HEK293 (cell line): ENCODE results near the gene EML1.

ENCODE experiments used
- CTCF ChIA-PET: fragments of 350-600 bp; formaldehyde crosslinking; extraction: SDS; loops from one replicate; lab custom pipeline; 2021; ENCODE audit warnings: antibody characterized with exemption; lab: Yijun Ruan, JAX
- POLR2A ChIA-PET: fragments of 300-600 bp; formaldehyde crosslinking; extraction: SDS; loops from one replicate; lab custom pipeline; 2020; ENCODE audit warnings: antibody characterized with exemption, inconsistent platforms; lab: Yijun Ruan, JAX
- H3K27ac ChIP-seq: fragments of 200-500 bp; sonication (Bioruptor generic); 2 replicates; pipeline ENCODE4 v1.5.1; 2014; ENCODE audit warnings: low read depth, low read length, control low read depth, inconsistent platforms; ENCODE audit errors: extremely low read depth
- H3K36me3 ChIP-seq, 2 experiments: fragments of 200-500 bp in 1 of 2; sonication (Bioruptor generic) in 1 of 2; 1 replicate in 1 of 2; 2 replicates in 1 of 2; pipeline ENCODE4 v1.5.1; 2014 to 2017; ENCODE audit warnings: inconsistent platforms in 2 of 2, low read length in 2 of 2; ENCODE audit not compliant: control insufficient read depth in 2 of 2, insufficient read depth in 1 of 2
- H3K4me1 ChIP-seq: fragments of 200-500 bp; sonication (Bioruptor generic); 2 replicates; pipeline ENCODE4 v1.5.1; 2014; ENCODE audit warnings: mild to moderate bottlenecking, low read length, inconsistent platforms; ENCODE audit not compliant: control insufficient read depth, insufficient read depth
- H3K4me3 ChIP-seq: 2 replicates; pipeline ENCODE4 v1.5.1; 2011; ENCODE audit warnings: low read depth, mild to moderate bottlenecking, control low read depth, low read length, moderate library complexity
- H3K9me3 ChIP-seq: fragments of 200-500 bp; sonication (Bioruptor generic); 2 replicates; pipeline ENCODE4 v1.5.1; 2014; ENCODE audit warnings: low read depth, low read length, inconsistent platforms; ENCODE audit not compliant: control insufficient read depth, insufficient read depth
- GLIS1 ChIP-seq: fragments of 450-650 bp; formaldehyde crosslinking; IDR thresholded peaks from 2 replicates; pipeline ENCODE4 v1.5.1; 2016; ENCODE audit warnings: missing biosample characterization, missing genetic modification characterization
- KLF10 ChIP-seq: fragments of 450-650 bp; IDR thresholded peaks from 2 replicates; pipeline ENCODE4 v1.5.1; 2018; ENCODE audit warnings: missing biosample characterization, mild to moderate bottlenecking, missing genetic modification characterization
- TRIM28 ChIP-seq: IDR thresholded peaks from 2 replicates; pipeline ENCODE4 v1.6.1; 2011; ENCODE audit warnings: low read length, control low read depth, borderline replicate concordance
- YY1 ChIP-seq: fragments of 450-650 bp; formaldehyde crosslinking; IDR thresholded peaks from 2 replicates; pipeline ENCODE4 v1.5.1; 2018; ENCODE audit warnings: missing biosample characterization, missing genetic modification characterization
- ZFHX2 ChIP-seq: fragments of 450-650 bp; formaldehyde crosslinking; conservative IDR thresholded peaks from 2 replicates; pipeline ENCODE4 v1.5.1; 2016; ENCODE audit warnings: missing biosample characterization, missing genetic modification characterization
- ZIC2 ChIP-seq: fragments of 450-650 bp; formaldehyde crosslinking; IDR thresholded peaks from 2 replicates; pipeline ENCODE4 v1.5.1; 2016; ENCODE audit warnings: missing biosample characterization, missing genetic modification characterization
- ZNF132 ChIP-seq: fragments of 450-650 bp; formaldehyde crosslinking; IDR thresholded peaks from 2 replicates; pipeline ENCODE4 v1.5.1; 2017; ENCODE audit warnings: missing biosample characterization, missing genetic modification characterization, borderline replicate concordance
- ZNF138 ChIP-seq: fragments of 450-650 bp; formaldehyde crosslinking; IDR thresholded peaks from 2 replicates; pipeline ENCODE4 v1.5.1; 2016; ENCODE audit warnings: missing biosample characterization, missing genetic modification characterization, borderline replicate concordance
- ZNF174 ChIP-seq: fragments of 450-650 bp; formaldehyde crosslinking; IDR thresholded peaks from 2 replicates; pipeline ENCODE4 v1.5.0; 2017; ENCODE audit warnings: missing biosample characterization, mild to moderate bottlenecking, missing genetic modification characterization
- ZNF23 ChIP-seq: fragments of 450-650 bp; formaldehyde crosslinking; IDR thresholded peaks from 2 replicates; pipeline ENCODE4 v1.5.1; 2016; ENCODE audit warnings: missing biosample characterization, missing genetic modification characterization, borderline replicate concordance
- ZNF324 ChIP-seq: fragments of 450-650 bp; formaldehyde crosslinking; IDR thresholded peaks from 2 replicates; pipeline ENCODE4 v1.5.1; 2016; ENCODE audit warnings: missing biosample characterization, missing genetic modification characterization
- ZNF341 ChIP-seq: fragments of 450-650 bp; formaldehyde crosslinking; IDR thresholded peaks from 2 replicates; pipeline ENCODE4; 2016; ENCODE audit warnings: low read depth, missing biosample characterization, missing genetic modification characterization
- ZNF560 ChIP-seq: fragments of 450-650 bp; formaldehyde crosslinking; IDR thresholded peaks from 2 replicates; pipeline ENCODE4 v1.5.1; 2017; ENCODE audit warnings: missing biosample characterization, missing genetic modification characterization, borderline replicate concordance
- ZNF624 ChIP-seq: fragments of 450-650 bp; formaldehyde crosslinking; IDR thresholded peaks from 2 replicates; pipeline ENCODE4 v1.5.1; 2017; ENCODE audit warnings: missing biosample characterization, missing genetic modification characterization
- ZNF707 ChIP-seq: fragments of 450-650 bp; formaldehyde crosslinking; IDR thresholded peaks from 2 replicates; pipeline ENCODE4 v1.5.1; 2016; ENCODE audit warnings: missing biosample characterization, missing genetic modification characterization
- ZXDB ChIP-seq: fragments of 450-650 bp; formaldehyde crosslinking; IDR thresholded peaks from 2 replicates; pipeline ENCODE4 v1.5.1; 2016; ENCODE audit warnings: missing biosample characterization, missing genetic modification characterization
- TF ChIP-seq, protein P1 (sequence below): fragments of 450-650 bp; formaldehyde crosslinking; IDR thresholded peaks from 2 replicates; pipeline ENCODE4 v1.5.1; 2016; ENCODE audit warnings: missing biosample characterization, missing genetic modification characterization
- TF ChIP-seq, protein P2 (sequence below): fragments of 450-650 bp; formaldehyde crosslinking; IDR thresholded peaks from 2 replicates; pipeline ENCODE4 v1.5.1; 2017; ENCODE audit warnings: missing biosample characterization, missing genetic modification characterization

EML1 gene

DNA sequence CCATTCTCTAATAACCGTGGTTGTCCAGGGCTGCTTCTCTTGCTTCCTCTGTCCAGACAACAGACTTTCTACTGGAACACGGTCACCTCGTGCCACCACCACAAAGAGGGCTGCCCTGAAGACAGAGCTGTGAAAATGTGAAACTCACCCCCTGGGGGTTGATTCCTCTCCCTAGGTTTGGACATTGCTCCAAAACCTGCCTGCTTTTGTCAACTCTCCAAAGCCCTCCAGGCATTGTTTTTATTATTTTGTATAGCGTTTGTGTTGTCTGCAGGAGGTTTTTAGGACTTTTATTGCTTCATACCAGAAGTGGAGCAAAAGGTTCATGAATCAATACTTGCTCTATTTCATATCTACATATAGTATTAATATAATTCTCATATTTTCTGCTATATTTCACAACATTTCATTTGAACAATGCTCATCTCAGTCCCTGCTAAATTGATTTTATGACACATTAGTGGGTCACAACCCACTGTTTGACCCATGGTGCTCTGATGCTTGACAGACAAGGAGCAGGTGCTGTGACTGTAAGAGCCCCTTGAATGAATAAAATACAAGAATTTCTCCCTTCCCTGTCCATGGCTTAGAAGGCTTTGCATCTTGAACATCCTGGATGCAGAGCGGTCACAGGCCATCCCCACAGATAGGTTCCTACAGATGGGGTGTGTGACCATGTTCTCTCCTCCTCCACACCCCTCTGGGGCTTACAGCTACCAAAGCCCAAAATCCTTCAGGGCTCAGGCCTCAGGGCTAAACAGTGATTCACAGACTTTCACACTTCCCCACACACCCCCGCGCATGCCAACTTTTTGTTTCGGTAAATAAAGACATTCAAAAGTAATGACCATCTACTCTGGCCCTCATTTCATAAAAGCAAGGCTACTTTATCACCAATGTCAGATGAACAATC is 20.6 kb upstream of the EML1 start:
- CTCF ChIA-PET: interaction anchor here (1.0 kb wide), 1 partner anchor 117 kb away, joined by 3 read pairs; no protein-coding TSS in a partner anchor
- POLR2A ChIA-PET: no interaction called here
- no peak overlapping the region for H3K27ac ChIP-seq

DNA sequence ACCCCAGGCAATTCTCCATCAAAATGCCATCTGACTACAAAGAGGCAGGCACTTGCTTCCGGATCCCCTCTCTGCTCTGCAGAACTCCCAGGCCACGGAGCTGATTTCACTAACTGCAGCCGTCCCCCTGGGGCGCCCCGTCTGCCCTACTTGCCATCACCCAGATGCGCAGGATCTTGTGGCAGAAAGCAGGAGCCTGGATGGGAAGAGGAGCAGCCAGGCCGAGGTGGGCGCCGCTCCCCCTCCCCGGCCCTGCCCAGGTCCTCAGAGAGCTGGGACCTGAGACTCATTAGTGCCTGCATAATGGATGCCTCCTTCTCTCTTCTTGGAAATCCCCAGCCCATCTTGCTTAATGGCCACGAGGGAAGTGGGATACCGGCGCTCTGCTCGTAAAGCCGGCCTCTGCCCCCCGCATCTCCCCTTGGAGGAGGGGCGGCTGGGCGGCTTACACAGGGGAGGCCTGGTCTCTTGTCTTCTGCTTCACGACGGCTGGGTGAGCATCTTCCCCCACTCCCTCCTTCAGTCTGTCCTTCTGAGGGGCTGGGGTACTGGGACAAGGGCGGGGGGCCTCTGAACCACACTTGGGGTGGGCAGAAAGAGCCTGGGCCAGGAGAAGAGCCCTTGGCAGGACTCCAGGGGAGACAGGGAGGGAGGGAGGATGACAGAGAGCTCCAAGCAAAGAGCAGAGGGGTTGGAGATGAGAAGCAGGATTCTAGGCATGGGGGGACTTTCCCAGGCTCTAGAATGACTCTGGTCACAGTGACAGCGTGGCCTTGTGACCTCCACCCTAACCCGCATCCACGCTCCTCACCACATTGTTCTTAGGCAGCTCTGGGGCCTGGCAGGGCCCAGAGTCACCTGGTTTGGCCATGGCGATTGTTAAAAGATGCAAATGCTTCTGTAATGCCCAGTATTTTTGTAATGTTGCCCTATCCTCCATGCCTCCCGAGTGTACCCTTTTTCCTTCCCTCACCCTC is 19.4 kb upstream of the EML1 start:
- H3K4me1 ChIP-seq: peaks cover 7% of the 10 kb centered on the region; the same call in 1 of the 2 replicates
- ChIA-PET CTCF (interaction anchor here (0.9 kb wide), 1 partner anchor 11 kb away, joined by 3 read pairs; no protein-coding TSS in a partner anchor), POLR2A (interaction anchor here (1.1 kb wide), 1 partner anchor 19 kb away, joined by 3 read pairs; no protein-coding TSS in a partner anchor)
- no peaks in the 10 kb centered on the region for H3K36me3 ChIP-seq
- no peak overlapping the region for H3K4me3 ChIP-seq
- TF ChIP-seq KLF10 (tag by site-specific recombination) (no peak), ZNF341 (tag by site-specific recombination) (peak; percentile 52; the same call in 1 of the 2 replicates)
- TF ChIP-seq, all 188 proteins: peak for 1
- no peak overlapping the region for H3K27ac ChIP-seq
- peaks cover 2% of the 10 kb centered on the region for H3K9me3 ChIP-seq

More for the DNA sequence above, 20.6 kb upstream of the EML1 start:
- Histone ChIP-seq H3K36me3 (no peaks in the 10 kb centered on the region), H3K4me1 (peaks cover 7% of the 10 kb centered on the region; the same call in 1 of the 2 replicates), H3K4me3 (no peak overlapping the region), H3K9me3 (no peaks in the 10 kb centered on the region)
- no peak for TF ChIP-seq TRIM28
- no peak for TF ChIP-seq ZNF23 (tag by site-specific recombination)
- TF ChIP-seq ZNF132 (tag by site-specific recombination): no peak
- peak; percentile 66 for TF ChIP-seq ZIC2
- no peak for TF ChIP-seq ZNF707
- no peak for TF ChIP-seq YY1 (tag by site-specific recombination)
- no peak for TF ChIP-seq ZNF560 (tag by site-specific recombination)
- no peak for TF ChIP-seq ZNF138 (tag by site-specific recombination)
- TF ChIP-seq, protein P1, sequence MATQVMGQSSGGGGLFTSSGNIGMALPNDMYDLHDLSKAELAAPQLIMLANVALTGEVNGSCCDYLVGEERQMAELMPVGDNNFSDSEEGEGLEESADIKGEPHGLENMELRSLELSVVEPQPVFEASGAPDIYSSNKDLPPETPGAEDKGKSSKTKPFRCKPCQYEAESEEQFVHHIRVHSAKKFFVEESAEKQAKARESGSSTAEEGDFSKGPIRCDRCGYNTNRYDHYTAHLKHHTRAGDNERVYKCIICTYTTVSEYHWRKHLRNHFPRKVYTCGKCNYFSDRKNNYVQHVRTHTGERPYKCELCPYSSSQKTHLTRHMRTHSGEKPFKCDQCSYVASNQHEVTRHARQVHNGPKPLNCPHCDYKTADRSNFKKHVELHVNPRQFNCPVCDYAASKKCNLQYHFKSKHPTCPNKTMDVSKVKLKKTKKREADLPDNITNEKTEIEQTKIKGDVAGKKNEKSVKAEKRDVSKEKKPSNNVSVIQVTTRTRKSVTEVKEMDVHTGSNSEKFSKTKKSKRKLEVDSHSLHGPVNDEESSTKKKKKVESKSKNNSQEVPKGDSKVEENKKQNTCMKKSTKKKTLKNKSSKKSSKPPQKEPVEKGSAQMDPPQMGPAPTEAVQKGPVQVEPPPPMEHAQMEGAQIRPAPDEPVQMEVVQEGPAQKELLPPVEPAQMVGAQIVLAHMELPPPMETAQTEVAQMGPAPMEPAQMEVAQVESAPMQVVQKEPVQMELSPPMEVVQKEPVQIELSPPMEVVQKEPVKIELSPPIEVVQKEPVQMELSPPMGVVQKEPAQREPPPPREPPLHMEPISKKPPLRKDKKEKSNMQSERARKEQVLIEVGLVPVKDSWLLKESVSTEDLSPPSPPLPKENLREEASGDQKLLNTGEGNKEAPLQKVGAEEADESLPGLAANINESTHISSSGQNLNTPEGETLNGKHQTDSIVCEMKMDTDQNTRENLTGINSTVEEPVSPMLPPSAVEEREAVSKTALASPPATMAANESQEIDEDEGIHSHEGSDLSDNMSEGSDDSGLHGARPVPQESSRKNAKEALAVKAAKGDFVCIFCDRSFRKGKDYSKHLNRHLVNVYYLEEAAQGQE (tag by site-specific recombination): no peak
- TF ChIP-seq, protein P2, sequence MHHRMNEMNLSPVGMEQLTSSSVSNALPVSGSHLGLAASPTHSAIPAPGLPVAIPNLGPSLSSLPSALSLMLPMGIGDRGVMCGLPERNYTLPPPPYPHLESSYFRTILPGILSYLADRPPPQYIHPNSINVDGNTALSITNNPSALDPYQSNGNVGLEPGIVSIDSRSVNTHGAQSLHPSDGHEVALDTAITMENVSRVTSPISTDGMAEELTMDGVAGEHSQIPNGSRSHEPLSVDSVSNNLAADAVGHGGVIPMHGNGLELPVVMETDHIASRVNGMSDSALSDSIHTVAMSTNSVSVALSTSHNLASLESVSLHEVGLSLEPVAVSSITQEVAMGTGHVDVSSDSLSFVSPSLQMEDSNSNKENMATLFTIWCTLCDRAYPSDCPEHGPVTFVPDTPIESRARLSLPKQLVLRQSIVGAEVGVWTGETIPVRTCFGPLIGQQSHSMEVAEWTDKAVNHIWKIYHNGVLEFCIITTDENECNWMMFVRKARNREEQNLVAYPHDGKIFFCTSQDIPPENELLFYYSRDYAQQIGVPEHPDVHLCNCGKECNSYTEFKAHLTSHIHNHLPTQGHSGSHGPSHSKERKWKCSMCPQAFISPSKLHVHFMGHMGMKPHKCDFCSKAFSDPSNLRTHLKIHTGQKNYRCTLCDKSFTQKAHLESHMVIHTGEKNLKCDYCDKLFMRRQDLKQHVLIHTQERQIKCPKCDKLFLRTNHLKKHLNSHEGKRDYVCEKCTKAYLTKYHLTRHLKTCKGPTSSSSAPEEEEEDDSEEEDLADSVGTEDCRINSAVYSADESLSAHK (tag by site-specific recombination): no peak
- TF ChIP-seq ZFHX2 (tag by site-specific recombination): peak; percentile 23; the same call in 1 of the 2 replicates
- TF ChIP-seq ZNF174: no peak
- no peak for TF ChIP-seq ZNF624 (tag by site-specific recombination)
- TF ChIP-seq GLIS1: peak; percentile 79
- no peak for TF ChIP-seq ZXDB (tag by site-specific recombination)
- TF ChIP-seq ZNF324 (tag by site-specific recombination): no peak
